ENCODE measurements around the gene TRAK1.

The TRAK1 gene

DNA sequence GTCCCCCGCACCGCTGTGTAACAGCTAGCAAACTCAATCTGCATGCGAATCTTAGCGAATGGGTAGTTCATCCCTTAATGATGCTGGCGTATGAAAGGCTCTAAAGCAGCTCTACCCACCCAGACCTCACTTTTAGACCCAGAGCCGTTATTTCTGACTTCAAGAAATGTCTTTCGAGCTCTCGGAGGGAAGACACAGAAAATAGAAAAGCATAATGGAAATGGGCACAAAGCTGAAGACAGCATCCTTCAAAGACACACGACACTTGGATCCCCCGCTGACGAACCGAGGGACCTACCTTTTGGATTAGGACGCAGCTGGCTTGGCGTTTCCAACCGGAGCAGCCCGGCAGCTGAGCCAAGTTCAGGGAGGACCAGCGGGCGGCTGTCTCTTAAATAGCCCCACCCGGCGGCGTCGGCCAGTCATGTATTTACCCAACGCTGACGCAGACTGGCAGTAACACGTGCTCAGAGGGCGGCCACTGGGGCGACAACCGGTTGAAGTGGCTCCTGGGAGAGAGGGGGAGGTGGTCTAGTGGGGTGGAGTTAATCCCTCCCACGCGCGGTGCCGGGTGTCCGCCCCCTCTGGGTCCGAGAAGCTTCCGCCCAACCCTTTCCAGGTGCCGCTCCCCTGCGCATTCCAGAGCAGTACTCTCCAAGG is 173.4 kb downstream of the TRAK1 start:
- Histone ChIP-seq H3K4me3 (ENCODE audit: low read depth, low read length) (no peak overlapping the region), H3K27me3 (replicated peaks) (peaks cover 43% of the 10 kb centered on the region), H3K36me3 (replicated peaks) (no peaks in the 10 kb centered on the region), H3K27ac (no peak overlapping the region)
- in situ Hi-C loops (cut with HindIII; ENCODE audit: low pct_ligation_motif_present, low sequenced_read_pairs) = no loop called here
- TF ChIP-seq, protein P1, sequence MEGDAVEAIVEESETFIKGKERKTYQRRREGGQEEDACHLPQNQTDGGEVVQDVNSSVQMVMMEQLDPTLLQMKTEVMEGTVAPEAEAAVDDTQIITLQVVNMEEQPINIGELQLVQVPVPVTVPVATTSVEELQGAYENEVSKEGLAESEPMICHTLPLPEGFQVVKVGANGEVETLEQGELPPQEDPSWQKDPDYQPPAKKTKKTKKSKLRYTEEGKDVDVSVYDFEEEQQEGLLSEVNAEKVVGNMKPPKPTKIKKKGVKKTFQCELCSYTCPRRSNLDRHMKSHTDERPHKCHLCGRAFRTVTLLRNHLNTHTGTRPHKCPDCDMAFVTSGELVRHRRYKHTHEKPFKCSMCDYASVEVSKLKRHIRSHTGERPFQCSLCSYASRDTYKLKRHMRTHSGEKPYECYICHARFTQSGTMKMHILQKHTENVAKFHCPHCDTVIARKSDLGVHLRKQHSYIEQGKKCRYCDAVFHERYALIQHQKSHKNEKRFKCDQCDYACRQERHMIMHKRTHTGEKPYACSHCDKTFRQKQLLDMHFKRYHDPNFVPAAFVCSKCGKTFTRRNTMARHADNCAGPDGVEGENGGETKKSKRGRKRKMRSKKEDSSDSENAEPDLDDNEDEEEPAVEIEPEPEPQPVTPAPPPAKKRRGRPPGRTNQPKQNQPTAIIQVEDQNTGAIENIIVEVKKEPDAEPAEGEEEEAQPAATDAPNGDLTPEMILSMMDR (IDR thresholded peaks at IDR 0.05; ENCODE audit: low read depth, low read length, missing control alignments) = no peak
- DNase-seq = peak; percentile 37

DNA sequence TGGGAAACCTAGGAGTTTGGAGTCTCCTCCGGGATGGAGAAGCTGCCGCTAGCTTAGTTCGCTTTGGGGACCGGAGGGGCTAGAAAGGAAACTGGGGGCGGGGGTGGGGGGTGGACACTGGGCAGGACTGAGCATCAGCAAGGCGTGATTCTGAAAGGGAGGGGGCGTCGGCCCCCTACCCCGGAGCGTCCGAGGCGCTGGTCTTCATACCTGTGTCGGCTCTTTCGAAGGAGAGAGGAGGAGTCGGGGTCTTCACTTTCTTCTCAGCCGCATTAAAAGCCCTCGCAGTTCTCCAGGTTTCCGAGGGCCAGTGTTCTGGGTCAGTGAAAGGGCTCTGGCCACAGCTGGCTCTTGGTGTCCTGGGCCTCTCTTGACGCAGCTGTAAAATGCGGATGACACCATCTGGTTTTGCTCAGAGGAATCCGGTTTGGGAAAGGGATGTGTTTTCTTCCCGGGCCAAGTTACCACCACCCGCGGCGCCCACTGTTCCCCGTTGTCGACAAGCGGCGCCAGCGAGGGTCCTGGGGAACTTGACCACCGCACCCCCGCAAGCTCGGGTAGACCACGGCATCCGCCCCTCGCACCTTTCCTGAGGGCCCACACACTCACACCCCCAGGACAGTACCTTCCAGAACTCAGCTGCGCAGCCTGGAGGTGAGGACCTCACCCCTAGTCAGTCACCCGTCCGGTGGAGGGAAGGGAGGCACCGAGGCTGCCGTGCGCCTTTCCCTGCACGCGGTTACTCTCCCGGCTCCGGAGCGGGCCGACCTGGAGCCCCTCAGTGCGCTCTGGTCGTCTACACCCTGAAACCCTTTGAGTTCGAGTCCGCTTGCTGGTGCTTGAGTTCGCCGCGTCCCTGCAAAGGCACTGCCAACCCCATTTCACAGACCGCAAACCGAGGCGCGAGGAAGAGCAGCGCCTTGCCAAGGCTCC is 174.2 kb downstream of the TRAK1 start:
- in situ Hi-C loops (cut with HindIII; ENCODE audit: low pct_ligation_motif_present, low sequenced_read_pairs) = no loop called here
- H3K27ac ChIP-seq = no peak overlapping the region
- no peaks in the 10 kb centered on the region for H3K36me3 ChIP-seq (replicated peaks)
- H3K27me3 ChIP-seq (replicated peaks) = peaks cover 43% of the 10 kb centered on the region
- TF ChIP-seq, protein P1 (IDR thresholded peaks at IDR 0.05; ENCODE audit: low read depth, low read length, missing control alignments) = no peak
- no peak overlapping the region for H3K4me3 ChIP-seq (ENCODE audit: low read depth, low read length)
- DNase-seq = no peak

DNA sequence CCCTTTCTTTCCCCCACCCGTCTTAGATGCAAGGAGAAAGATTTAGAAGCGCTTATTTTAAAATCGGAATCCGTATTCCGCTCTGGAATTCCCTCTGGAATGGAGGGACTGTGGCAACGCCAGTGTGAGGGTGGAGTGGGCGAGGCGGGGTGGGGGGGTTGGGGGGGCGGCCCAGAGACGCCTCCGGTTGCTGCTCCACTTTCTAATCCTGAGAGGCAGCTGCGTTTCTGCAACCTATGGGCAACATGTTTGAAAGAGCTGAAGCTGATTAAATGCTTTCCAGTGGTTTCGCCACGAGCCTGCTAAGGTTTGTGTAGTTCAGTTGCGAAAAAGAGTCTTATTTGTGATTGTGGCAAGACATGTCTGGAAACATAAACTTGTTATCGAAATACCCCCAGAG is 174.9 kb downstream of the TRAK1 start, which contains the start of gene CCK:
TSS of gene CCK (minus strand) at position 101 of the 400 bp plus-strand sequence. CDS start 2,555 bp downstream, outside the sequence.
- DNase-seq = no peak
- no peak within 1 kb of the TSS for H3K4me3 ChIP-seq (ENCODE audit: low read depth, low read length)
- no peaks in the 10 kb centered on the region for H3K36me3 ChIP-seq (replicated peaks)
- TF ChIP-seq, protein P1 (IDR thresholded peaks at IDR 0.05; ENCODE audit: low read depth, low read length, missing control alignments) = no peak
- in situ Hi-C loops (cut with HindIII; ENCODE audit: low pct_ligation_motif_present, low sequenced_read_pairs) = no loop called here
- no peak within 1 kb of the TSS for H3K27ac ChIP-seq
- H3K27me3 ChIP-seq (replicated peaks) = peaks cover 43% of the 10 kb centered on the region

DNA sequence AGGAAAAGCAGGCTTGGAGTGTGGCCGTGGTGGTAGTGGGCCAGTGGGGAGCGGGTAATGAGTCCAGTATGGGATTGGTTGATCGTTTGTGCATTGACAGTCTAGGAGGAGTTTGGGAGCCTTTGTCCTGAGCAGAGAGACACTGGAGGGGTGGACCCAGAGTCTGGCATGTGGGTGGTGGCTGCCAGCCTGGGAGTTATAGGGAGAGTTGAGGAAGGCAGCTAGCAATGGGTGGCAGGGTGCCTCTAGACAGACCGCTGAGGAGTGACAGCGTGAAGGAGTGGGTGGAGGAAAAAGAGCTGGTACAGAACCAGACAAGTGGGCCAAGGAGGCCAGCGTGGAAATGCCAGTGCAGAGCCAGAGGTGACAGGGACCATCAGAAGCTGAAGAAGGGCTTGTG is 176.7 kb downstream of the TRAK1 start:
- in situ Hi-C loops (cut with HindIII; ENCODE audit: low pct_ligation_motif_present, low sequenced_read_pairs) = no loop called here
- Histone ChIP-seq H3K27ac (no peak overlapping the region), H3K36me3 (replicated peaks) (no peaks in the 10 kb centered on the region), H3K27me3 (replicated peaks) (peaks cover 37% of the 10 kb centered on the region), H3K4me3 (ENCODE audit: low read depth, low read length) (no peak overlapping the region)
- TF ChIP-seq, protein P1 (IDR thresholded peaks at IDR 0.05; ENCODE audit: low read depth, low read length, missing control alignments) = no peak
- no peak for DNase-seq

DNA sequence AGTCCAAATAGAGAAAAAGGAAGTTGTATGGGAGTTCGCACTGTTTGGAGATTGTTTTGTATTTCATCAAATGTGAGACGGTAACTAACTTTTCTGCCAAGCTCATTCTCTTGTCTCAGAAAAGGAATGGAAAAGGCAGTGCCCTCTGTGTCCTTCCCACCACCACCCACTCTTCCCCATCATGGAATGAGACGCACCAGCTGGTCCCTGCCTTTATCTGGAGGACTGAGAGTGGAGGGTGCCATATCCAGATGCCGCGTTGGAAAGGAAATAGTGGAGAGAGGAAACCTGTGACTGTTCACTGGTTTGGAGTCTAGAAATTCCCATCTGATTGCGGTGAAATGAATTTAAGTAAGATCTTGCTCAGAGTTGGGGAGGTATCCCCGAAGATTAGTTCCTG is 178.5 kb downstream of the TRAK1 start:
- H3K27me3 ChIP-seq (replicated peaks) = peaks cover 19% of the 10 kb centered on the region
- TF ChIP-seq, protein P1 (IDR thresholded peaks at IDR 0.05; ENCODE audit: low read depth, low read length, missing control alignments) = no peak
- no peak overlapping the region for H3K4me3 ChIP-seq (ENCODE audit: low read depth, low read length)
- no peaks in the 10 kb centered on the region for H3K36me3 ChIP-seq (replicated peaks)
- no peak overlapping the region for H3K27ac ChIP-seq
- in situ Hi-C loops (cut with HindIII; ENCODE audit: low pct_ligation_motif_present, low sequenced_read_pairs) = no loop called here
- DNase-seq = no peak
